Common myeloid progenitor, CD34-positive (primary cell): Measurements from ENCODE around the gene PLEKHG3.

Source experiments
- CTCF ChIA-PET: fragments of 350-600 bp; sonication (Branson Sonifier 250); formaldehyde crosslinking; loops from one replicate; lab custom pipeline; 2021; ENCODE audit warnings: antibody characterized with exemption; lab: Charles Lee
- POLR2A ChIA-PET: fragments of 350-600 bp; sonication (Branson Sonifier 250); formaldehyde crosslinking; loops from one replicate; lab custom pipeline; 2021; ENCODE audit warnings: antibody characterized with exemption; lab: Charles Lee
- DNase-seq, 3 donors: peaks; one replicate each; pipeline versions ENCODE4 v3.0.0 to v3.0.0-alpha.2; 2013
- H3K27ac ChIP-seq, 2 experiments: 1 replicate in 1 of 2; 2 replicates in 1 of 2; pipeline ENCODE4 v1.7.0; 2013; ENCODE audit warnings: inconsistent platforms in 2 of 2, low read length in 2 of 2, mild to moderate bottlenecking in 2 of 2, low read depth in 1 of 2, moderate library complexity in 1 of 2; ENCODE audit not compliant: severe bottlenecking in 2 of 2, insufficient read depth in 1 of 2, poor library complexity in 1 of 2
- H3K27me3 ChIP-seq, 5 experiments: replicated peaks in 2 of 5; 1 replicate in 3 of 5; 2 replicates in 2 of 5; pipeline versions ENCODE4 v1.6.1 to v1.7.0; 2013; ENCODE audit warnings: low read length in 4 of 5, mild to moderate bottlenecking in 2 of 5, moderate library complexity in 2 of 5, inconsistent platforms in 1 of 5; ENCODE audit not compliant: insufficient read depth in 5 of 5, control insufficient read depth in 4 of 5
- H3K36me3 ChIP-seq, 4 experiments: 1 replicate in 2 of 4; 2 replicates in 2 of 4; pipeline versions ENCODE4 v1.6.1 to v1.7.0; 2013; ENCODE audit warnings: low read length in 3 of 4, control low read depth in 1 of 4, mild to moderate bottlenecking in 1 of 4; ENCODE audit not compliant: control insufficient read depth in 4 of 4, insufficient read depth in 4 of 4
- H3K4me1 ChIP-seq, 4 experiments: 1 replicate in 3 of 4; 2 replicates in 1 of 4; pipeline versions ENCODE4 v1.6.1 to v1.7.1; 2013; ENCODE audit warnings: low read length in 3 of 4, mild to moderate bottlenecking in 3 of 4, control low read depth in 1 of 4, inconsistent platforms in 1 of 4, moderate library complexity in 1 of 4; ENCODE audit not compliant: control insufficient read depth in 4 of 4, insufficient read depth in 4 of 4; ENCODE audit errors: control extremely low read depth in 1 of 4
- H3K4me3 ChIP-seq, 7 experiments: 1 replicate in 4 of 7; 2 replicates in 3 of 7; pipeline versions ENCODE4 v1.5.1 to v1.7.0; 2013; ENCODE audit warnings: mild to moderate bottlenecking in 7 of 7, low read length in 6 of 7, moderate library complexity in 6 of 7, inconsistent platforms in 2 of 7, low read depth in 2 of 7, control low read depth in 1 of 7; ENCODE audit not compliant: insufficient read depth in 4 of 7, control insufficient read depth in 1 of 7; ENCODE audit errors: extremely low read depth in 1 of 7
- H3K9me3 ChIP-seq, 5 experiments: 1 replicate in 4 of 5; 2 replicates in 1 of 5; pipeline versions ENCODE4 v1.6.1 to v1.7.1; 2013; ENCODE audit warnings: low read length in 4 of 5, mild to moderate bottlenecking in 2 of 5, inconsistent platforms in 1 of 5, low read depth in 1 of 5, moderate library complexity in 1 of 5; ENCODE audit not compliant: control insufficient read depth in 4 of 5, insufficient read depth in 2 of 5; ENCODE audit errors: control extremely low read depth in 1 of 5
- WGBS: methylation state at CpG from one replicate; pipeline ENCODE4 v1.1.5; 2013; ENCODE audit not compliant: insufficient coverage; 5-methylcytosine and 5-hydroxymethylcytosine counted together

Gene PLEKHG3

GRCh38 chr14:64708148-64709004 is 4.2 kb downstream of the PLEKHG3 start:
- POLR2A ChIA-PET = interaction anchor here (0.9 kb wide), 1 partner anchor 20 kb away, joined by 3 read pairs; no protein-coding TSS in a partner anchor

GRCh38 chr14:64709126-64709525 is 4.9 kb downstream of the PLEKHG3 start:
- 98% methylated on average over 5 of the region's 5 CpGs for WGBS

More at GRCh38 chr14:64708148-64709004, 4.2 kb downstream of the PLEKHG3 start:
- Histone ChIP-seq H3K36me3 (peaks cover 0 to 3% (median 0%) of the 10 kb centered on the region in 4 experiments), H3K27me3 (peaks cover 0 to 36% (median 9%) of the 10 kb centered on the region in 5 experiments), H3K27ac (no peak overlapping the region), H3K9me3 (peaks cover 0 to 9% (median 2%) of the 10 kb centered on the region in 5 experiments), H3K4me3 (peak overlapping the region in 4 of 7 experiments; percentile 25 to 58 (median 36)), H3K4me1 (peaks cover 25 to 74% (median 54%) of the 10 kb centered on the region in 4 experiments)
- CTCF ChIA-PET = interaction anchor here (1.1 to 4.3 kb wide), 9 partner anchors 9 to 60 kb away, joined by 3 to 20 read pairs (median 4); no protein-coding TSS in a partner anchor
- DNase-seq = peak; percentile 59 to 90 (median 84)
- WGBS = 18% methylated on average over 10 of the region's 18 CpGs

GRCh38 chr14:64711039-64711438 is 6.8 kb downstream of the PLEKHG3 start:
- no peak overlapping the region for H3K27ac ChIP-seq
- peaks cover 0 to 10% (median 0%) of the 10 kb centered on the region in 5 experiments for H3K27me3 ChIP-seq
- peaks cover 20 to 69% (median 28%) of the 10 kb centered on the region in 4 experiments for H3K4me1 ChIP-seq
- 100% methylated on average over 4 of the region's 5 CpGs for WGBS
- H3K9me3 ChIP-seq = peaks cover 0 to 18% (median 10%) of the 10 kb centered on the region in 5 experiments
- no peak for DNase-seq
- H3K36me3 ChIP-seq = peaks cover 0 to 9% (median 0%) of the 10 kb centered on the region in 4 experiments
- ChIA-PET POLR2A (no interaction called here), CTCF (interaction anchor here (1.0 to 1.2 kb wide), 2 partner anchors 10 to 14 kb away, joined by 3 read pairs; no protein-coding TSS in a partner anchor)
- H3K4me3 ChIP-seq = no peak overlapping the region

More at GRCh38 chr14:64709126-64709525, 4.9 kb downstream of the PLEKHG3 start:
- no peak for DNase-seq
- H3K4me1 ChIP-seq = peaks cover 21 to 68% (median 47%) of the 10 kb centered on the region in 4 experiments
- POLR2A ChIA-PET = interaction anchor here (0.9 kb wide), 1 partner anchor 20 kb away, joined by 3 read pairs; no protein-coding TSS in a partner anchor
- H3K27ac ChIP-seq = no peak overlapping the region
- H3K4me3 ChIP-seq = peak overlapping the region in 5 of 7 experiments; percentile 8 to 61 (median 42)
- H3K9me3 ChIP-seq = peaks cover 0 to 13% (median 4%) of the 10 kb centered on the region in 5 experiments
- peaks cover 0 to 3% (median 0%) of the 10 kb centered on the region in 4 experiments for H3K36me3 ChIP-seq
- H3K27me3 ChIP-seq = peaks cover 0 to 28% (median 4%) of the 10 kb centered on the region in 5 experiments
- CTCF ChIA-PET = interaction anchor here (1.1 to 4.3 kb wide), 7 partner anchors 8 to 59 kb away, joined by 3 to 20 read pairs (median 5); no protein-coding TSS in a partner anchor

GRCh38 chr14:64713677-64714076 is 9.5 kb downstream of the PLEKHG3 start:
- Histone ChIP-seq H3K9me3 (peaks cover 0 to 18% (median 10%) of the 10 kb centered on the region in 5 experiments), H3K27ac (no peak overlapping the region), H3K27me3 (no peaks in the 10 kb centered on the region), H3K36me3 (peaks cover 0 to 9% (median 0%) of the 10 kb centered on the region in 4 experiments), H3K4me3 (no peak overlapping the region), H3K4me1 (peaks cover 19 to 65% (median 22%) of the 10 kb centered on the region in 4 experiments)
- no peak for DNase-seq
- ChIA-PET CTCF (interaction anchor here (1.3 to 1.9 kb wide), 2 partner anchors 17 to 39 kb away, joined by 3 to 5 read pairs; no protein-coding TSS in a partner anchor), POLR2A (no interaction called here)

- Histone ChIP-seq H3K9me3 (peaks cover 0 to 18% (median 10%) of the 10 kb centered on the region in 5 experiments), H3K4me3 (no peak overlapping the region), H3K4me1 (peaks cover 11 to 61% (median 13%) of the 10 kb centered on the region in 4 experiments), H3K27ac (no peak overlapping the region), H3K27me3 (no peaks in the 10 kb centered on the region), H3K36me3 (peaks cover 0 to 9% (median 0%) of the 10 kb centered on the region in 4 experiments)
- no peak for DNase-seq
- CTCF ChIA-PET = interaction anchor here (1.0 to 1.9 kb wide), 3 partner anchors 15 to 39 kb away, joined by 3 to 5 read pairs (median 3); no protein-coding TSS in a partner anchor
- POLR2A ChIA-PET = no interaction called here
- WGBS = 92% methylated on average over 4 of the region's 5 CpGs
These were observed 10.3 kb downstream of the PLEKHG3 start for GRCh38 chr14:64714432-64715025.

GRCh38 chr14:64715146-64715627 is 11.0 kb downstream of the PLEKHG3 start:
- H3K27me3 ChIP-seq = no peaks in the 10 kb centered on the region
- ChIA-PET POLR2A (no interaction called here), CTCF (interaction anchor here (0.9 to 1.9 kb wide), 4 partner anchors 10 to 40 kb away, joined by 3 to 5 read pairs (median 3); no protein-coding TSS in a partner anchor)
- H3K9me3 ChIP-seq = peaks cover 0 to 18% (median 10%) of the 10 kb centered on the region in 5 experiments
- H3K4me1 ChIP-seq = peaks cover 6 to 61% (median 8%) of the 10 kb centered on the region in 4 experiments
- 100% methylated on average over 3 of the region's 4 CpGs for WGBS
- DNase-seq = no peak
- no peak overlapping the region for H3K27ac ChIP-seq
- no peak overlapping the region for H3K4me3 ChIP-seq
- peaks cover 0 to 9% (median 0%) of the 10 kb centered on the region in 4 experiments for H3K36me3 ChIP-seq
